ENCODE results near the gene NCAPD2.

The NCAPD2 gene

GRCh38 chr12:6469092-6469491, 24.8 kb upstream of the NCAPD2 start:
- no peak for TF ChIP-seq CTCF (IDR thresholded peaks at IDR 0.05)

GRCh38 chr12:6469609-6470374, 24.1 kb upstream of the NCAPD2 start:
- no peak for TF ChIP-seq CTCF (IDR thresholded peaks at IDR 0.05)

- no peak for TF ChIP-seq CTCF (IDR thresholded peaks at IDR 0.05)
Observed at GRCh38 chr12:6470375-6471163, 23.3 kb upstream of the NCAPD2 start, which contains the start of gene VAMP1. TSS of gene VAMP1 (minus strand) at chr12:6470677. CDS start at chr12:6470531, 146 bp downstream.

- TF ChIP-seq CTCF (IDR thresholded peaks at IDR 0.05) = no peak
Observed at GRCh38 chr12:6471989-6472360, 21.9 kb upstream of the NCAPD2 start.

- no peak for TF ChIP-seq CTCF (IDR thresholded peaks at IDR 0.05)
Observed at GRCh38 chr12:6472491-6472890, 21.4 kb upstream of the NCAPD2 start.

GRCh38 chr12:6476489-6476888, 17.4 kb upstream of the NCAPD2 start:
- no peak for TF ChIP-seq CTCF (IDR thresholded peaks at IDR 0.05)

- no peak for TF ChIP-seq CTCF (IDR thresholded peaks at IDR 0.05)
Observed at GRCh38 chr12:6478416-6478815, 15.5 kb upstream of the NCAPD2 start.
